ENCODE results near the gene ZBTB45. TPM values are rescaled to one million over a fixed set of nuclear protein-coding genes. Genes with fewer than 3 reads are reported as not detected.

Gene ZBTB45
- polyA plus RNA-seq, 1 experiment, result 9.5 TPM

- Histone ChIP-seq H3K27me3 (ENCODE audit: control insufficient read depth, insufficient read depth, low read length) (no peaks in the 10 kb centered on the region), H3K36me3 (ENCODE audit: control insufficient read depth, insufficient read depth, low read length) (peaks cover 10% of the 10 kb centered on the region), H3K4me3 (ENCODE audit: low read depth, low read length) (no peak overlapping the region)
- DNase-seq (ENCODE audit: low read depth), result no peak
- CTCF ChIA-PET, result no interaction called here
- POLR2A ChIA-PET, result no interaction called here
- TF ChIP-seq CTCF (IDR thresholded peaks at IDR 0.05; ENCODE audit: insufficient read depth, low read depth, low read length), result no peak
These were observed 40.3 kb downstream of the ZBTB45 start for GRCh38 chr19:58479303-58479702.

GRCh38 chr19:58477871-58478270 is 41.7 kb downstream of the ZBTB45 start:
- Histone ChIP-seq H3K36me3 (ENCODE audit: control insufficient read depth, insufficient read depth, low read length) (peaks cover 13% of the 10 kb centered on the region), H3K27me3 (ENCODE audit: control insufficient read depth, insufficient read depth, low read length) (no peaks in the 10 kb centered on the region), H3K4me3 (ENCODE audit: low read depth, low read length) (no peak overlapping the region)
- DNase-seq (ENCODE audit: low read depth), result no peak
- ChIA-PET POLR2A (no interaction called here), CTCF (interaction anchor here (1.5 kb wide), 1 partner anchor 9 kb away, joined by 4 read pairs; no protein-coding TSS in a partner anchor)
- TF ChIP-seq CTCF (IDR thresholded peaks at IDR 0.05; ENCODE audit: insufficient read depth, low read depth, low read length), result no peak

- no peak for DNase-seq (ENCODE audit: low read depth)
- TF ChIP-seq CTCF (IDR thresholded peaks at IDR 0.05; ENCODE audit: insufficient read depth, low read depth, low read length), result no peak
- CTCF ChIA-PET, result interaction anchor here (1.5 kb wide), 1 partner anchor 10 kb away, joined by 4 read pairs; no protein-coding TSS in a partner anchor
- H3K36me3 ChIP-seq (ENCODE audit: control insufficient read depth, insufficient read depth, low read length), result peaks cover 15% of the 10 kb centered on the region
- no peak overlapping the region; the same call in 1 of the 2 replicates for H3K4me3 ChIP-seq (ENCODE audit: low read depth, low read length)
- POLR2A ChIA-PET, result no interaction called here
- no peaks in the 10 kb centered on the region for H3K27me3 ChIP-seq (ENCODE audit: control insufficient read depth, insufficient read depth, low read length)
These were observed 42.5 kb downstream of the ZBTB45 start for GRCh38 chr19:58477130-58477529.

GRCh38 chr19:58476498-58477015 is 43.1 kb downstream of the ZBTB45 start:
- no peak for DNase-seq (ENCODE audit: low read depth)
- Histone ChIP-seq H3K4me3 (ENCODE audit: low read depth, low read length) (peak overlapping the region; percentile 62), H3K36me3 (ENCODE audit: control insufficient read depth, insufficient read depth, low read length) (peaks cover 19% of the 10 kb centered on the region), H3K27me3 (ENCODE audit: control insufficient read depth, insufficient read depth, low read length) (no peaks in the 10 kb centered on the region)
- POLR2A ChIA-PET, result no interaction called here
- CTCF ChIA-PET, result no interaction called here
- no peak for TF ChIP-seq CTCF (IDR thresholded peaks at IDR 0.05; ENCODE audit: insufficient read depth, low read depth, low read length)

DNA sequence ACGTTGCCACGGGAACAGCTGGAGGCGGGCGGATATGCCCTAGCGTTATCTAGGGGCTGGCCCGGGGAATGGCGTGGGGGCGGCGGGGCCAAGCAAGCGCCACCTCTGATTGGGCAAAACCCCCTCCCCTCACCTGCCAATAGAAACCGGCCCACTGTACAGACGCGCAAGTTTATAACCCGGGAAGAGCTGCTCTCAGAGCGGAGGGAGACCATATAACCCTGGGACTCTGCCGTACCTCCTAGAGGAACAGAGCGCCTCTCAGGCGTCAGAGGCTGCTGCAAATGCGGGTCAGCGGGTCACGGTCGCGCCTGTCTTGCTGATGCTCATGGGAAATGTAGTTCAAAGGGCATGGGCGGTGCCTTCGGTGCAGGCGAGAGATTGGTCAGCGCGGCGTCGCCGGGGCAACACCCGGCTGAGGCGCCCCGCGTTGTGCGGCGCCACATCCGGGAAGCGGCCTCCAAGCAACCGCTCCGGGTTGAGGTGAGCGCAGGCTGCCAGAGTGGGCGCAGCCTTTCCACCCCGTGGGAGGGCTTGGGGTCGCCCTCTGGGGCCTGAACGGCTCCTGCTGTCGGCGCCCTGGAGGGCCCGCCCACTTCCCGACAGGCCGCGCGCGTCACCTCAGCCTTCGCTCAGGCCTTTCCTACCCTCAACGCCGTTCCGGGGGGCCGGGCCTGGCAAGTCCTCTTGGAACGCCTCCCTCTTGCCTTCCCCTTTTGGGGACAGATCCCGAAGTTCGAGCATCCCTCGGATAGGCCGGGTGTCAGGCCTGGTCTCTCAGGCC is 43.7 kb downstream of the ZBTB45 start, which contains the start of gene ZNF446:
Gene ZNF446, plus strand, starts transcription at position 639 of the 784 bp plus-strand sequence. CDS start 867 bp downstream, outside the sequence.
- Histone ChIP-seq H3K4me3 (ENCODE audit: low read depth, low read length) (peak within 1 kb of the TSS; percentile 62), H3K36me3 (ENCODE audit: control insufficient read depth, insufficient read depth, low read length) (peaks cover 18% of the 10 kb centered on the region), H3K27me3 (ENCODE audit: control insufficient read depth, insufficient read depth, low read length) (no peaks in the 10 kb centered on the region)
- ChIA-PET CTCF (no interaction called here), POLR2A (no interaction called here)
- TF ChIP-seq CTCF (IDR thresholded peaks at IDR 0.05; ENCODE audit: insufficient read depth, low read depth, low read length), result no peak
- DNase-seq (ENCODE audit: low read depth), result peak; percentile 84

Data from BJ (cell line).